ENCODE results near the gene NUP210. TPM values are rescaled to one million over a fixed set of nuclear protein-coding genes. Genes with fewer than 3 reads are reported as not detected.

Gene NUP210
- polyA plus RNA-seq, 2 donors, result 5.7 to 5.9 TPM

GRCh38 chr3:13407926-13408325, 12.2 kb downstream of the NUP210 start:
- no peaks in the 10 kb centered on the region for H3K27me3 ChIP-seq (ENCODE audit: control insufficient read depth in 1 of 2, insufficient read depth in 2 of 2, low read length in 2 of 2)
- no peak overlapping the region for H3K4me3 ChIP-seq (ENCODE audit: low read depth in 1 of 2, low read length in 2 of 2)
- H3K4me1 ChIP-seq (ENCODE audit: control insufficient read depth in 2 of 2, insufficient read depth in 2 of 2, low read length in 1 of 2), result no peaks in the 10 kb centered on the region
- no peaks in the 10 kb centered on the region for H3K36me3 ChIP-seq (ENCODE audit: control insufficient read depth in 2 of 2, insufficient read depth in 2 of 2, low read length in 1 of 2)
- no peak overlapping the region for H3K27ac ChIP-seq (ENCODE audit: low read depth in 2 of 2, low read length in 1 of 2)
- peaks cover 7 to 9% of the 10 kb centered on the region in 2 donors for H3K9me3 ChIP-seq (ENCODE audit: control insufficient read depth in 2 of 2, insufficient read depth in 1 of 2, low read depth in 1 of 2, low read length in 1 of 2)

DNA sequence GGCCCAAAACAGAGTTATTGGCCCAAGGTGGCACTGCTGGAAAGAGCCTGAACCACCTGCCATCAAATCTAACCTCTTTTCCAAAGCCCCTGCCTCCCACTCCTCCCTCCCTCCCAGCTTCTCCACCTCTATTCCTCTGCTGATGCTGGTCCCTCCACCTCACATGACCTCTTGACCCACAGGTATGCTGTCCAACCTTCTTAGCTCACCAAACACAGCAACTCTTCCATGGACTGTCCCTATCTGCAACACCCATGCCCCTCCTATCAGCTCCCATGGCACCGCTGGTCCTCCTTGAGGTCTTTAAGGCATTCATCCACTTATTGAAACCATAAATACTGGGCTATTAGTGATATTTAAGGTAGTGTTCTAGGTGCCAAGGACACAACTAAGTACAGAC, 12.6 kb downstream of the NUP210 start:
- Histone ChIP-seq H3K27ac (ENCODE audit: low read depth in 2 of 2, low read length in 1 of 2) (no peak overlapping the region), H3K4me3 (ENCODE audit: low read depth in 1 of 2, low read length in 2 of 2) (no peak overlapping the region), H3K36me3 (ENCODE audit: control insufficient read depth in 2 of 2, insufficient read depth in 2 of 2, low read length in 1 of 2) (no peaks in the 10 kb centered on the region), H3K4me1 (ENCODE audit: control insufficient read depth in 2 of 2, insufficient read depth in 2 of 2, low read length in 1 of 2) (no peaks in the 10 kb centered on the region), H3K27me3 (ENCODE audit: control insufficient read depth in 1 of 2, insufficient read depth in 2 of 2, low read length in 2 of 2) (no peaks in the 10 kb centered on the region), H3K9me3 (ENCODE audit: control insufficient read depth in 2 of 2, insufficient read depth in 1 of 2, low read depth in 1 of 2, low read length in 1 of 2) (peaks cover 7 to 9% of the 10 kb centered on the region in 2 donors)
- 96% methylated on average over 1 of the region's 1 CpG for WGBS, 2 donors

DNA sequence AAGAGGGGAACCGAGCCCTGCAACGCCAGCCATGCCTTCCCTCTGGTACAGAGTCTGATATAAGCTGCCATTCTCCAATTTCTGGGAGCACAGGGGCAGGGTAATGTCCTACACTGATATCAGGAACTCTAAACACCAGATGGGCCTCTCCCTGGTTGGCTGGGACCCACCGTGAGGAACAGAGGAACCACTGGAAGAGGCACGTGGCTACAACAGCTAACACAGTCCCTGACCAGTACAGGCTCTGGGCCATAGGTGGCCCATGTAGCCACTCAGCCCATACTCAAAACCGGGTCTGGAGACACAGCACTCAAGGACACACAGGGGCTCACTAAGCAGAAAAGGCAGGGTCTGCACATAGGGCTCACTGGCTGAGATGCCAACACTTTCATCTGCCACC, 13.9 kb downstream of the NUP210 start:
- WGBS, 2 donors, result 82 to 84% methylated on average over 5 of the region's 5 CpGs
- Histone ChIP-seq H3K36me3 (ENCODE audit: control insufficient read depth in 2 of 2, insufficient read depth in 2 of 2, low read length in 1 of 2) (no peaks in the 10 kb centered on the region), H3K27me3 (ENCODE audit: control insufficient read depth in 1 of 2, insufficient read depth in 2 of 2, low read length in 2 of 2) (no peaks in the 10 kb centered on the region), H3K27ac (ENCODE audit: low read depth in 2 of 2, low read length in 1 of 2) (no peak overlapping the region), H3K9me3 (ENCODE audit: control insufficient read depth in 2 of 2, insufficient read depth in 1 of 2, low read depth in 1 of 2, low read length in 1 of 2) (peaks cover 7 to 9% of the 10 kb centered on the region in 2 donors), H3K4me1 (ENCODE audit: control insufficient read depth in 2 of 2, insufficient read depth in 2 of 2, low read length in 1 of 2) (no peaks in the 10 kb centered on the region), H3K4me3 (ENCODE audit: low read depth in 1 of 2, low read length in 2 of 2) (no peak overlapping the region)

DNA sequence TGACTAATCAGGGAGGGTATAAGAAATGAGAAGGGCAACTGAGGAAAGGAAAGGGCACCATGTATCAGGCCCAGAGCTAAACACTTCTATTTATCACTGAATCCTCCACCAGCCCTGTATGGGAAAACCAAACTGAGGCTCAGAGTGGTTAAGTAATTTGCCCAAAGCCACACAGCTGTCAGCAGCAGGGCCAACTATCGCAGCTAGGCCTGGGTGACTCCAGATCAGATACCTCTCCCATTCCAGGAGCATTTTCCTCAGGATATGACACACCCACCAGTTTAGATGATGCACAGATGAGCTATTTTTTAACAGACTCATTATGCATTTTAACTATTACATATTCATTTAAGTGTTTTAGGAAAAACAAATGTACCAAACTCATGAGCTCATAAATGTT, 14.5 kb downstream of the NUP210 start:
- Histone ChIP-seq H3K4me1 (ENCODE audit: control insufficient read depth in 2 of 2, insufficient read depth in 2 of 2, low read length in 1 of 2) (no peaks in the 10 kb centered on the region), H3K27me3 (ENCODE audit: control insufficient read depth in 1 of 2, insufficient read depth in 2 of 2, low read length in 2 of 2) (no peaks in the 10 kb centered on the region), H3K36me3 (ENCODE audit: control insufficient read depth in 2 of 2, insufficient read depth in 2 of 2, low read length in 1 of 2) (no peaks in the 10 kb centered on the region), H3K4me3 (ENCODE audit: low read depth in 1 of 2, low read length in 2 of 2) (no peak overlapping the region), H3K27ac (ENCODE audit: low read depth in 2 of 2, low read length in 1 of 2) (no peak overlapping the region), H3K9me3 (ENCODE audit: control insufficient read depth in 2 of 2, insufficient read depth in 1 of 2, low read depth in 1 of 2, low read length in 1 of 2) (peaks cover 7 to 9% of the 10 kb centered on the region in 2 donors)
- 88 to 92% methylated on average over 1 of the region's 1 CpG for WGBS, 2 donors

DNA sequence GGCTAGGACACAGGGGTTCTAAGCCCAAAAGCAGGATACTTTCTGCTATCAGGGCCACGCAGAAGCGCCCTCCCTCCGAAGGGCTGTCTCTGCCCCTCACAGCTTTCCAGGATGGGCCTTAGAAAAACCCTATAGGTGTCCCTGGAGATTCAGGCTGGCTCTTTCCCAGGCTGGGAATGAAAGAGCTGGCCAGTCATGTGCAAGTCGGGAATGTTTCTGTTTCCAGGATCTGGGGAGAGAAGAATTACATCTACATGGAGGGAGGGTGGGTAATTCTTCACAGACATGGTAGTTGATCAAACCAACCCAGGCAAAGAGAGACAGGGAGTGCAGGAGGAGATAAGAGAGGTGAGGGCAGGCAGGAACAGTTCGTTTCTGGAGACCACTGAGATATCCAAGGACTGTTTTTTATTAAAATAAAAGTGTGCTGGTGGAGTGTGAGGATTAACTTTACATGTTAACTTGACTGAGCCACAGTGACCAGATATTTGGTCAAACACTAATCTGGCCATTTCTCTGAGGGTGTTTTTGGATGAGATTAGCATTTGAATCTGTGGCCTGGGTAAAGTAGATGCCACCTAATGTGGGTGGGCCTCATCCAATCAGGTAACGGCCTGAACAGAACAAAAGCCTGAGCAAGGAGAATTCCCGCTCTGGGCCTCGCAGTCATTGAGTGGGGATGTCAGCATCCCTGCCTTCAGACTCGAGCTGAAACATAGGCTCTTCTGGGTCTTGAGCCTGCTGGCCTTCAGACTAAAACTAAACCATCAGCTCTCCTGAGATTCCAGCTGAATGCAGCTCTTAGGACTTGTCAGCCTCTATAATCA, 15.3 kb downstream of the NUP210 start:
- Histone ChIP-seq H3K27me3 (ENCODE audit: control insufficient read depth in 1 of 2, insufficient read depth in 2 of 2, low read length in 2 of 2) (no peaks in the 10 kb centered on the region), H3K4me3 (ENCODE audit: low read depth in 1 of 2, low read length in 2 of 2) (no peak overlapping the region), H3K27ac (ENCODE audit: low read depth in 2 of 2, low read length in 1 of 2) (no peak overlapping the region), H3K36me3 (ENCODE audit: control insufficient read depth in 2 of 2, insufficient read depth in 2 of 2, low read length in 1 of 2) (no peaks in the 10 kb centered on the region), H3K4me1 (ENCODE audit: control insufficient read depth in 2 of 2, insufficient read depth in 2 of 2, low read length in 1 of 2) (no peaks in the 10 kb centered on the region), H3K9me3 (ENCODE audit: control insufficient read depth in 2 of 2, insufficient read depth in 1 of 2, low read depth in 1 of 2, low read length in 1 of 2) (peaks cover 7 to 9% of the 10 kb centered on the region in 2 donors)
- WGBS, 2 donors, result 86 to 89% methylated on average over 9 of the region's 9 CpGs

DNA sequence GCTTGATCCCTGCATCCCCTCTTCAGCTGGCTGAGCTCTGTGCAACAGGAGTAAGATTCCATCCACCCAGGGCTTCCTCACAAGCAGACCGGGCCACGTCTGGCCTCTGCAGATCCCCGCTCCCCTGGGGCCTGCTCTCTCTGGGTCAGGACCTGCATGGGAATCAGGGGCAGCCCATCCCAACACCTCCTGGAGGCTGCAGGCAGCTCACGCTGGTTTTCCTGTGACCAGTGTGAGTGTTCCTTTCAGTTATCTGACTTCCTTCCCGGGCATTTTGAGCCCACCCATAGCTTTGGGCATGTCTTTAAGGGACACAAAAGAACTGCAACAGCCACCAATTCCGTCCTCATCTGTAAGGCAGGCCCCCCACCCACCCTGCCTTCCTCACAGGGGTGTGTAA, 16.3 kb downstream of the NUP210 start:
- Histone ChIP-seq H3K4me1 (ENCODE audit: control insufficient read depth in 2 of 2, insufficient read depth in 2 of 2, low read length in 1 of 2) (no peaks in the 10 kb centered on the region), H3K4me3 (ENCODE audit: low read depth in 1 of 2, low read length in 2 of 2) (no peak overlapping the region), H3K9me3 (ENCODE audit: control insufficient read depth in 2 of 2, insufficient read depth in 1 of 2, low read depth in 1 of 2, low read length in 1 of 2) (peaks cover 4 to 7% of the 10 kb centered on the region in 2 donors), H3K27me3 (ENCODE audit: control insufficient read depth in 1 of 2, insufficient read depth in 2 of 2, low read length in 2 of 2) (no peaks in the 10 kb centered on the region), H3K27ac (ENCODE audit: low read depth in 2 of 2, low read length in 1 of 2) (no peak overlapping the region), H3K36me3 (ENCODE audit: control insufficient read depth in 2 of 2, insufficient read depth in 2 of 2, low read length in 1 of 2) (no peaks in the 10 kb centered on the region)
- 77 to 81% methylated on average over 6 of the region's 6 CpGs for WGBS, 2 donors

DNA sequence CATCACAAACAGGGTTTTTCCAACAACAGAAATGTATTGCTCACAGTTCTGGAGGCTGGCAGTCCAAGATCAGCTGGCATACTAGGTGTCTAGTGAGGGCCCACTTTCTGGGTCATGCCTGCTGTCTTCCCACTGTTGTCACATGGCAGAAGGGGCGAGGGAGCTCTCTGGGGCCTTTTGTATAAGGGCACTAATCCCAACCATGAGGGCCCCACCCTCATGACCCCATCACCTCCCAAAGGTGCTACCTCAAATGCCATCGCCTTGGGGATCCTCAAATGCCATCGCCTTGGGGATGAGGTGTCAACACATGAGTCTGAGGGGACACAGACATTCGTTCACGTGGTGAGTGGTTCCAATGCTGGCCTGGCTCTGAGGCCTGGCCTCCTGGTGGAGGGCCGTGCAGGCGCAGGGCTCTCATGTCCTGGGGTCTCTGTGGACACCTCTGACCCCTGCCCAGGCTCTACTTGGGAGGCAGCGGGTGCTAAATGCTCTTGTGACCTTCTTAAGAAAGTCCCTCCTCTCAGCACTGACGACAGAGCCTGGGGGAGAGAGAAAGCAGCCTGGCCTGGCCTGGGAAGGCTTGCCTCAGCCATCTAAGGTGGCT, 16.8 kb downstream of the NUP210 start:
- 96 to 98% methylated on average over 9 of the region's 9 CpGs for WGBS, 2 donors
- H3K27ac ChIP-seq (ENCODE audit: low read depth in 2 of 2, low read length in 1 of 2), result no peak overlapping the region
- H3K9me3 ChIP-seq (ENCODE audit: control insufficient read depth in 2 of 2, insufficient read depth in 1 of 2, low read depth in 1 of 2, low read length in 1 of 2), result peaks cover 3 to 5% of the 10 kb centered on the region in 2 donors
- H3K36me3 ChIP-seq (ENCODE audit: control insufficient read depth in 2 of 2, insufficient read depth in 2 of 2, low read length in 1 of 2), result no peaks in the 10 kb centered on the region
- no peaks in the 10 kb centered on the region for H3K27me3 ChIP-seq (ENCODE audit: control insufficient read depth in 1 of 2, insufficient read depth in 2 of 2, low read length in 2 of 2)
- H3K4me3 ChIP-seq (ENCODE audit: low read depth in 1 of 2, low read length in 2 of 2), result no peak overlapping the region
- no peaks in the 10 kb centered on the region for H3K4me1 ChIP-seq (ENCODE audit: control insufficient read depth in 2 of 2, insufficient read depth in 2 of 2, low read length in 1 of 2)

- H3K9me3 ChIP-seq (ENCODE audit: control insufficient read depth in 2 of 2, insufficient read depth in 1 of 2, low read depth in 1 of 2, low read length in 1 of 2), result peaks cover 0 to 2% of the 10 kb centered on the region in 2 donors
- H3K4me3 ChIP-seq (ENCODE audit: low read depth in 1 of 2, low read length in 2 of 2), result no peak overlapping the region
- no peaks in the 10 kb centered on the region for H3K4me1 ChIP-seq (ENCODE audit: control insufficient read depth in 2 of 2, insufficient read depth in 2 of 2, low read length in 1 of 2)
- H3K36me3 ChIP-seq (ENCODE audit: control insufficient read depth in 2 of 2, insufficient read depth in 2 of 2, low read length in 1 of 2), result no peaks in the 10 kb centered on the region
- H3K27me3 ChIP-seq (ENCODE audit: control insufficient read depth in 1 of 2, insufficient read depth in 2 of 2, low read length in 2 of 2), result no peaks in the 10 kb centered on the region
- 78 to 80% methylated on average over 10 to 11 of the region's 11 CpGs for WGBS, 2 donors
- no peak overlapping the region for H3K27ac ChIP-seq (ENCODE audit: low read depth in 2 of 2, low read length in 1 of 2)
Observed at GRCh38 chr3:13401149-13401548, 19.0 kb downstream of the NUP210 start.

DNA sequence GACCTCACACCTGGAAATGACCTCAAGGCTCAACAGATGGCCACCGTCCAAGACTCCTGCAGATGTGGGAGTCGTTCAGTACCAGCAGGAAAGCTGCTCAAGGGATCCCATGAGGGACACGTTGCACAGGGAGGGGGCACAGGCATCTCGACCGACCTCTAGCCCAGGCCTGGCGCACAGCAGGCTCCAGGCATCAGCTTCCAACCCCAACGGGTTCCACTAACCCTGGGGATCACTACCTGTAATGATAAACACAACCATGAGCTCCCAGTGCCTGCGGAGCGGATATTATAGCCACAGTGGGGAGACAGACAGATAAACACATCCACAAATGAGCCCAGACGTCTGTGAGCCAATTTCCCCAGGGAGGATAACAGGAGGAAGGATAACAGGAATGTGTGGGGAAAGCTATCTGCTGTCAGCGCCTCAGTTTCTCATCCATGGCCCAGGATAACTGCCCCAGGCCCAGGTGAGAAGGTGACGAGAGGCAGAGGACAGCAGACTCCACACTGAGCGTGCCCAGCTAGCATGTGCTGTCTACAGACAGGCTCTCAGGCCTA, 19.9 kb downstream of the NUP210 start:
- H3K4me3 ChIP-seq (ENCODE audit: low read depth in 1 of 2, low read length in 2 of 2), result no peak overlapping the region
- H3K9me3 ChIP-seq (ENCODE audit: control insufficient read depth in 2 of 2, insufficient read depth in 1 of 2, low read depth in 1 of 2, low read length in 1 of 2), result peaks cover 0 to 2% of the 10 kb centered on the region in 2 donors
- no peaks in the 10 kb centered on the region for H3K27me3 ChIP-seq (ENCODE audit: control insufficient read depth in 1 of 2, insufficient read depth in 2 of 2, low read length in 2 of 2)
- no peaks in the 10 kb centered on the region for H3K4me1 ChIP-seq (ENCODE audit: control insufficient read depth in 2 of 2, insufficient read depth in 2 of 2, low read length in 1 of 2)
- H3K36me3 ChIP-seq (ENCODE audit: control insufficient read depth in 2 of 2, insufficient read depth in 2 of 2, low read length in 1 of 2), result no peaks in the 10 kb centered on the region
- 81% methylated on average over 12 to 13 of the region's 13 CpGs for WGBS, 2 donors
- no peak overlapping the region for H3K27ac ChIP-seq (ENCODE audit: low read depth in 2 of 2, low read length in 1 of 2)
